C4-2B (cell line): ENCODE data around the gene CCDC57.

Experiments
- H3K27ac ChIP-seq: fragments of 450-650 bp; 2 replicates; pipeline ENCODE4 v1.5.1; 2017
- ZFX ChIP-seq: fragments of 450-650 bp; IDR thresholded peaks from 2 replicates; pipeline ENCODE4 v1.6.1; 2017
- TF ChIP-seq, protein P1 (sequence below): fragments of 450-650 bp; conservative IDR thresholded peaks from 2 replicates; pipeline ENCODE4 v1.5.1; 2017; ENCODE audit warnings: mild to moderate bottlenecking

CCDC57 gene

DNA sequence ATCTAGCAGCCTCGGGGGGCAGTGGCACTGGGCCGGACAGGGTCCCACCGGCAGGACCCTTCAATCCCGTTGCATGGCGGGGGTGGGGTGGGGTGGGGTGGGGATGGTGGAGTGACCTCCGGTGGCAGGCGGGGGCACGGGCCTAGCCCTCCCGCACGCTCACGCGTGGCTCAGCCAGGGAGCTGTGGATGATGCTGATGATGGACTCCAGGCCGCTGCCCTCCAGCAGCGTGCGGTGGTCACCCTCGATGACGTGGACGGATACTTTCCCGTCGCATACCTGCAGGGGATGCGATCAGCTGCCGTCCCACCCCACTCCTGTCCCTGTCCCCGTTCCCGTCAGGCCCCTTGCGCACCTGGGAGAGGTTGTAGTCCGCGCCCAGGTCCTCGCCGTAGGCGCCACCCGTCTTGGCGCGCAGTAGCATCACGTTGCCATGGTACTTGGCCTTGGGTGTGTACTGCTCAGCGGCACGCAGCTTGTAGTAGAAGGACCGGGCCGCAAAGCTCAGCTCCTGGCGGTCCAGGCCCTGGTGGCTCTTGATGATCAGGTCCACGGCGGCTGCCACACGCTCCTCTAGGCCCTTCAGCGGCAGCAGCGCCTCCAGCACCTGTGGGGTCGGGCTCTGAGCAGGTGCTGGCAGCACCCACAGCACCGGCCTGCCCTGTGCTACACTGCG is 133.5 kb downstream of the CCDC57 start:
- no peak for TF ChIP-seq ZFX
- TF ChIP-seq, protein P1, sequence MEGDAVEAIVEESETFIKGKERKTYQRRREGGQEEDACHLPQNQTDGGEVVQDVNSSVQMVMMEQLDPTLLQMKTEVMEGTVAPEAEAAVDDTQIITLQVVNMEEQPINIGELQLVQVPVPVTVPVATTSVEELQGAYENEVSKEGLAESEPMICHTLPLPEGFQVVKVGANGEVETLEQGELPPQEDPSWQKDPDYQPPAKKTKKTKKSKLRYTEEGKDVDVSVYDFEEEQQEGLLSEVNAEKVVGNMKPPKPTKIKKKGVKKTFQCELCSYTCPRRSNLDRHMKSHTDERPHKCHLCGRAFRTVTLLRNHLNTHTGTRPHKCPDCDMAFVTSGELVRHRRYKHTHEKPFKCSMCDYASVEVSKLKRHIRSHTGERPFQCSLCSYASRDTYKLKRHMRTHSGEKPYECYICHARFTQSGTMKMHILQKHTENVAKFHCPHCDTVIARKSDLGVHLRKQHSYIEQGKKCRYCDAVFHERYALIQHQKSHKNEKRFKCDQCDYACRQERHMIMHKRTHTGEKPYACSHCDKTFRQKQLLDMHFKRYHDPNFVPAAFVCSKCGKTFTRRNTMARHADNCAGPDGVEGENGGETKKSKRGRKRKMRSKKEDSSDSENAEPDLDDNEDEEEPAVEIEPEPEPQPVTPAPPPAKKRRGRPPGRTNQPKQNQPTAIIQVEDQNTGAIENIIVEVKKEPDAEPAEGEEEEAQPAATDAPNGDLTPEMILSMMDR: no peak
- H3K27ac ChIP-seq: no peak overlapping the region

DNA sequence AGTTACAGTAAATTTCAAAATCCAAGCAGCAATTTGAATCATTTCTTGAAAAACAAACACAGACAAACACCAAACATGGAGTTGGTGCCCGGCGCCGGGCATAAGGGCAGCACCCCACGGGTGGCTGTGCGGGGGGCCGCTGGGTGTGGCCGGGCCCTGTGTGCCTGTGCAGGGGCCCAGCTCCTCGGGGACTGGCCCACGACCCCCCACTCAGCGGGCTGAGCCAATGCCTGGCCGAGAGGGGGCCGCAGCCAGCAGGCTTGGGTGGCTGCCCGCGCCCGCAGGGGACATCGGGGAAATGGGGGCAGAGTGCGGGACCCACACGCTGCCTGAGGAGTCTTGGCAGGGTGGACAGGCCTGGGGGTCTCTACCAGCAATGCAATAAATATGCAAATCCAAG is 134.2 kb downstream of the CCDC57 start:
- H3K27ac ChIP-seq: no peak overlapping the region

DNA sequence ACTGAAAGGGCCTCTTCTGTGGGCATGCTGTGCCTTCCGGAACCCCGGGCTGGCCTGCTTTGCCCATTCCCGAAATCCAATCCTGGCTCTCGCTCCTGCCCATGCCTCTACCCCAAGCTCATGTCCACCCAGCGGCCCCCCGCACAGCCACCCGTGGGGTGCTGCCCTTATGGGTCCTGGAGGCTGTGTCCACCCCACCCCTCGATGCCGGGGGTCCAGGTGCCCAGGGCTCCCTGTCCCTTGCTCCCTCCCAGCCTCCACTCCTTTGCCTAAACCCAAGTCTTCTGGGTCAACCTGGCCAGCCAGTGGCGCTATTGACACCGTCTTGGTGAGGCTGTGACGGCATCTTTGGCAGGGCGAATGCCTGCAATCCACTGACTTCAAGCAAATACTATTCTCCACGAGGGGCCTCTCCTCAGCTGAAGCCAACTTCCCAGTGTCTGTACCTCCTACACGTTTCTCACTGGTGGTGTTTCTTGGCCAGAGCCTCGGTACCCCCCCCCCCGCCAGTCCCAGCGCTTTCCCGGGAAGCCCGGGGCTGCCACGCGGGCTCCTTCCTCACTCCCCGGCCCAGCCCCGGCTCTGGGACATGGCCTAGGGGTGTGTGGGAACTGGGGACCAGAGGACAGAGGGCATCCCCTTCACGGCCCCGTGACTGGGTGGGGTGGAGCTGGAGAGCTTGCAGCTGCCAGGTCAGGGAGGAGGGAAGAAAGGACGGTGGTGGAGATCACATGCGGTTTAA is 134.9 kb downstream of the CCDC57 start:
- TF ChIP-seq, protein P1: no peak
- no peak for TF ChIP-seq ZFX
- no peak overlapping the region for H3K27ac ChIP-seq

More for the DNA sequence above, 134.2 kb downstream of the CCDC57 start:
- TF ChIP-seq ZFX: no peak
- TF ChIP-seq, protein P1: no peak

DNA sequence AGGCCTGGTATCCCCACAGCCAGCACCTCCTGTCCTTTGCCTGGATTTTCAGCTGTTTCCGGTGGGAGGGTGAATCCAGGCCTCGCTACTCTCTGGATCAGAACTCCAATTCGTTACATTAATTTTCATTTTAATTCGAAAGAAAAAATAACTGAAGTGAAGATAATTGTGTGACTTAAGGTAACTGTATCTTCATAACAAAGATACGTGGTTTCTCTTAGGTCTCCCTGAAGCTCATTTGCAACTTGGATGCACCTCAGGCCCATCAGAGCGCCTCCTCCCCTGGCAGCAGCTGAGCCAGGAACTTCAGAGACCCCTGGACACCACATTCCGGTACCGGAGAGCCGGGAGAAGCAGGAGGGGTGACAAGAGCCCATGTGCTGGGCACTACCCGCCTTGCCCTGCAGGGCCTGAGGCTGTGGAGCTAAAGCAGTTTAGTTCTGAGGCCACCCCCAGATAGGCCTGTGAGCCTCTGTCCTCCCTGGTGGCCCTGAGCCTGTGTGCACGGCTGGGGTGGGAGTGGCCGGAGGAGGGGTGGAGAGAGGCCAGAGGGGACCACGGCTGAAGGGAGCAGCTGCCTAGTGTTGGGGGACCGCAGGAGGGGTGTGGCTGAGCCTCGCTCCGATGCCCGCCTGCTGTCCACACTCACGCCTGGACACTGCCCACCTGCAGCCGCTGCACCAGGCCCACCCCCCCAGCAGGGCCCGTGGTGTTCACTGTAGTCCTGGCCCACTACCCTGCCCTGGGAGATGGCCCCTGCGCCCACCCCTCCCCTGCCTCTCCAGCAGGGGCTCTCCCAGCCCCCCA is 135.7 kb downstream of the CCDC57 start:
- no peak overlapping the region for H3K27ac ChIP-seq
- no peak for TF ChIP-seq ZFX
- TF ChIP-seq, protein P1: no peak

DNA sequence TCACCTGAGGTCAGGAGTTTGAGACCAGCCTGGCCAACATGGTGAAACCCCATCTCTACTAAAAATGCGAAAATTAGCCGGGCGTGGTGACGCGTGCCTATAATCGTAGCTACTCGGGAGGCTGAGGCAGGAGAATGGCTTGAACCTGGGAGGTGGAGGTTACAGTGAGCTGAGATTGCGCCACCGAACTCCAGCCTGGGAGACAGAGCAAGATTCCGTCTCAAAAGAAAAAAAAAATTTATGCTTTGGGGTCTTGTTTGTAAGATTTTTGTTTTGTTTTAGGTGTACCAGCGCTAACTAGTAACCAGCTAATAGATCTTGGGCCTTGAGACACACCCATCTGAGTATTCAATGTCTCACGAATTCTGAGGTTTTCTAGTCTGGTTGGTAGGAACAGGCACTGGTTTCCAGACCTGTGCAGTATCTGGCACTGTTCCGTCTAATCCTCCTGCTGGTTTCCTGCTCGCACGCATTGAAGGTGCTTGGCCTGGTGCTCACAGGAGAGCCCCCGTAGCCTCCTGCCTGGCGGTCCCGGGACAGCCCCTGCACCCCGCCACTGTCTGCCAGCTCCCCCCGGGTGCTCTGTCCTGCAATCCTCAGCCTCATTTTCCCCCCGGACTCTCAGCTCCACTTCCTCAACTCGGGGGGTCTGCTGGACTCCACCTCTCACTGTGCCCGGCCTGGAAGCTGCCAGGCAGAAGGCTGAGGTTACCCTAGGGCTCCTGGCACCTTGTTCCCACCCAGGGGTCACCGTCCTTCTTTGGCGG is 136.4 kb downstream of the CCDC57 start:
- peak overlapping the region; percentile 3; the same call in 1 of the 2 replicates for H3K27ac ChIP-seq
- TF ChIP-seq, protein P1: no peak
- no peak for TF ChIP-seq ZFX

DNA sequence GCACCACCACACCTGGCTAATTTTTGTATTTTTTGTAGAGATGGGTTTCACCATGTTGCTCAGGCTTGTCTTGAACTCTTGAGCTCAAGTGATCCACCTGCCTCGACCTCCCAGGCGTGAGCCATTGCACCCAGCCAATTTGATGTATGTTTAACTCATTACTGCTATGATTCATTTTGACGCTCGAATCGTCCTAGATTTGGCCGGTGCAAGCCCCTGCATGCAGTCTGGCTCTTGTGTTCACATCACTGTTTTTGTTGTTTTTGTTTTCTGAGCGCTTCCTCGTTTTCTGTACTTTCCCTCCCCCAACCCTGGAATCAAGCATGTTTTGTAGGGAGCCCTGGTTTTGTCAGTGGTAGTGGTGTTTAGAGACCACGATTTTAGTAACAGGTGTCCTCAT is 139.2 kb downstream of the CCDC57 start:
- TF ChIP-seq ZFX: no peak
- TF ChIP-seq, protein P1: no peak
- peak overlapping the region; percentile 2; the same call in 1 of the 2 replicates for H3K27ac ChIP-seq
